ENCODE data around the gene FAM83B. TPM values are rescaled to one million over a fixed set of nuclear protein-coding genes. Genes with fewer than 3 reads are reported as not detected.

FAM83B gene
- total RNA-seq, 1 donor from 2014 or later, result 11.3 TPM

GRCh38 chr6:54802775-54803634 lies 43.6 kb upstream of the FAM83B start:
- no peak overlapping the region for H3K27ac Mint-ChIP-seq
- no peak for DNase-seq (ENCODE audit: extremely low spot score, unreplicated experiment)
- no peaks in the 10 kb centered on the region for H3K36me3 Mint-ChIP-seq
- no peaks in the 10 kb centered on the region for H3K27me3 Mint-ChIP-seq
- no peaks in the 10 kb centered on the region for H3K4me1 Mint-ChIP-seq (ENCODE audit: unreplicated experiment)
- TF ChIP-seq, protein P1, sequence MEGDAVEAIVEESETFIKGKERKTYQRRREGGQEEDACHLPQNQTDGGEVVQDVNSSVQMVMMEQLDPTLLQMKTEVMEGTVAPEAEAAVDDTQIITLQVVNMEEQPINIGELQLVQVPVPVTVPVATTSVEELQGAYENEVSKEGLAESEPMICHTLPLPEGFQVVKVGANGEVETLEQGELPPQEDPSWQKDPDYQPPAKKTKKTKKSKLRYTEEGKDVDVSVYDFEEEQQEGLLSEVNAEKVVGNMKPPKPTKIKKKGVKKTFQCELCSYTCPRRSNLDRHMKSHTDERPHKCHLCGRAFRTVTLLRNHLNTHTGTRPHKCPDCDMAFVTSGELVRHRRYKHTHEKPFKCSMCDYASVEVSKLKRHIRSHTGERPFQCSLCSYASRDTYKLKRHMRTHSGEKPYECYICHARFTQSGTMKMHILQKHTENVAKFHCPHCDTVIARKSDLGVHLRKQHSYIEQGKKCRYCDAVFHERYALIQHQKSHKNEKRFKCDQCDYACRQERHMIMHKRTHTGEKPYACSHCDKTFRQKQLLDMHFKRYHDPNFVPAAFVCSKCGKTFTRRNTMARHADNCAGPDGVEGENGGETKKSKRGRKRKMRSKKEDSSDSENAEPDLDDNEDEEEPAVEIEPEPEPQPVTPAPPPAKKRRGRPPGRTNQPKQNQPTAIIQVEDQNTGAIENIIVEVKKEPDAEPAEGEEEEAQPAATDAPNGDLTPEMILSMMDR (conservative IDR thresholded peaks at IDR 0.05), result no peak
- no peaks in the 10 kb centered on the region for H3K9me3 Mint-ChIP-seq
- H3K4me3 Mint-ChIP-seq, result no peak overlapping the region

- no peaks in the 10 kb centered on the region for H3K27me3 Mint-ChIP-seq
- H3K27ac Mint-ChIP-seq, result peak overlapping the region; percentile 73
- H3K9me3 Mint-ChIP-seq, result no peaks in the 10 kb centered on the region
- TF ChIP-seq, protein P1 (conservative IDR thresholded peaks at IDR 0.05), result no peak
- DNase-seq (ENCODE audit: extremely low spot score, unreplicated experiment), result no peak
- no peak overlapping the region for H3K4me3 Mint-ChIP-seq
- no peaks in the 10 kb centered on the region for H3K36me3 Mint-ChIP-seq
- no peaks in the 10 kb centered on the region for H3K4me1 Mint-ChIP-seq (ENCODE audit: unreplicated experiment)
Measured at GRCh38 chr6:54805077-54805476, 41.5 kb upstream of the FAM83B start.

DNA sequence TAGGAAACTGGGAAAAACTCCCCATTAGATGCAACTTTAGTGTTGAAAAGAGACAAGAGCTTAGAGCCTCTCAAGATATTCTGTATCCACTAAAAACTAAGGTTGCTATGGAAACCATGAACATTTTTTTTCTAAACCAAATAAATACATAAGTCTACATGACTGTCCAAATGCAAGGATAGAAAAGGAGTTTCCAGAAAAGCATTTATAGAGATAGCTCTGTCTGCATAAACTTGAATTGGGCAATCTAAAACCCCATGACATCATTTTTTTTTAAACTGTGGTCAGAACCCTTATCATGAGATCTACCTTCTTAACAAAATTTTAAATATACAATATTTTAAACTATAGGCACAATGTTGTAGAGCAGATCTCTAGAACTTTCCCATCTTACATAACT lies 36.4 kb upstream of the FAM83B start:
- no peaks in the 10 kb centered on the region for H3K4me1 Mint-ChIP-seq (ENCODE audit: unreplicated experiment)
- H3K9me3 Mint-ChIP-seq, result no peaks in the 10 kb centered on the region
- no peaks in the 10 kb centered on the region for H3K27me3 Mint-ChIP-seq
- H3K36me3 Mint-ChIP-seq, result no peaks in the 10 kb centered on the region
- H3K27ac Mint-ChIP-seq, result no peak overlapping the region
- DNase-seq (ENCODE audit: extremely low spot score, unreplicated experiment), result no peak
- TF ChIP-seq, protein P1 (conservative IDR thresholded peaks at IDR 0.05), result no peak
- H3K4me3 Mint-ChIP-seq, result no peak overlapping the region

- DNase-seq (ENCODE audit: extremely low spot score, unreplicated experiment), result no peak
- H3K4me3 Mint-ChIP-seq, result no peak overlapping the region
- H3K4me1 Mint-ChIP-seq (ENCODE audit: unreplicated experiment), result no peaks in the 10 kb centered on the region
- no peaks in the 10 kb centered on the region for H3K27me3 Mint-ChIP-seq
- no peak overlapping the region for H3K27ac Mint-ChIP-seq
- no peaks in the 10 kb centered on the region for H3K36me3 Mint-ChIP-seq
- no peaks in the 10 kb centered on the region for H3K9me3 Mint-ChIP-seq
- TF ChIP-seq, protein P1 (conservative IDR thresholded peaks at IDR 0.05), result no peak
Measured at GRCh38 chr6:54813892-54814291, 32.7 kb upstream of the FAM83B start.

- Mint-ChIP-seq H3K27ac (peak overlapping the region; percentile 45), H3K4me3 (no peak overlapping the region), H3K27me3 (no peaks in the 10 kb centered on the region), H3K36me3 (no peaks in the 10 kb centered on the region), H3K4me1 (ENCODE audit: unreplicated experiment) (no peaks in the 10 kb centered on the region), H3K9me3 (no peaks in the 10 kb centered on the region)
- TF ChIP-seq, protein P1 (conservative IDR thresholded peaks at IDR 0.05), result no peak
- no peak for DNase-seq (ENCODE audit: extremely low spot score, unreplicated experiment)
Measured at GRCh38 chr6:54817236-54817635, 29.3 kb upstream of the FAM83B start.
